HG03139 (cell line): ENCODE data around the gene SART1.
"Not testable (repeated sequence)": the region's sequence is repeated elsewhere in the genome, so short reads cannot be mapped to it uniquely, and the experiment has no call there.

Experiments used
- ATAC-seq: cut with Tn5 transposase; IDR thresholded peaks from one replicate; pipeline ENCODE4 v1.9.1; 2021; ENCODE audit not compliant: unreplicated experiment

SART1 gene

DNA sequence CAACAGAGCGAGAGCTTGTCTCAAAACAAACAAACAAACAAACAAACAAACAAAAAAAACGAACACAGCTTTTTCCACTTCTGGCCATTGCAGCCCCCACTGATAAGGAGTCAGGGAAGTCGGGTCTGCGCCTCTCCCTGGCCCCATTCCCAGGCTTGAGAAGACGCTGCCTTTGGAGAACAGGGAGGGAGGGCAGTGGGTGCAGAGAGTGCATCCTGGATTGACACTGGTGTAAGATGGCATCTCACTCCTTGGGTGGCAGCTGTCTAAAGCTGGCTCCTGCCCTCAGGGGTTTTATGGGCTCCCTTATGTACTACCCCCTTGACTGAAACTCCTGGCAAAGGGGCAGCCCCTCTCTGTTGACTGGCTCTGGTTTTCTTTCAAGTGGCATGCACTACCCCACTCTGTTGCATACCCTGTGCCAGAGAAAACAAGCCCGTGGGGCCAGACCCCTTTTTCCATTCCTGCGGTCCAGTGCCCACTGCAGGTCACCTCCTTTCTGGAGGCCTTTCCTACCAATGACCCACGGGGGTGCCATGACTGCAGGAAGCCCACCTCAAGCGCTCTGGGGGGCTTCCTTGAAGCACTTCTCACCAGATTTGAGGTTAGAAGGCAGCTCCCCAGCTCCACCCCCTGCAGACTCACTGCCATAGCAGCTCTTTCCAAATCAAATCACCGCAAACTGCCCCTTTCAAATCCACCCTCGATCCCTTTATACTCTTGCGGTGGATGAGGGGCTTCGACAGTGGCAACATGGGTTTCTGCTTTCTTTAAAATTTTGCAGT, 29.6 kb upstream of the SART1 start:
- no peak for ATAC-seq

DNA sequence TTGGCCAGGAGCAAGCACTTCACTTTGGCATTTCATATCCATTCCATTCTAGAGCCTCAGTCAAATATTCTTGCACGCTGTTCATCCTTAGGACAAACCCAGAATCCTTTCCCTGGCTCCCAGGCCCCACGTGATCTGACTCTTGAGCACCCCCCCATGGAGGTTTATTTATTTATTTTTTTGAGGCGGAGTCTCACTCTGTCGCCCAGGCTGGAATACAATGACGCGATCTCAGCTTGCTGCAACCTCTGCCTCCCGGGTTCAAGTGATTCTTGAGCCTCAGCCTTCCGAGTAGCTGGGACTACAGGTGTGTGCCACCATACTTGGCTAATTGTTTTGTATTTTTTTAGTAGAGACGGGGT, 29.0 kb upstream of the SART1 start:
- ATAC-seq = no peak

DNA sequence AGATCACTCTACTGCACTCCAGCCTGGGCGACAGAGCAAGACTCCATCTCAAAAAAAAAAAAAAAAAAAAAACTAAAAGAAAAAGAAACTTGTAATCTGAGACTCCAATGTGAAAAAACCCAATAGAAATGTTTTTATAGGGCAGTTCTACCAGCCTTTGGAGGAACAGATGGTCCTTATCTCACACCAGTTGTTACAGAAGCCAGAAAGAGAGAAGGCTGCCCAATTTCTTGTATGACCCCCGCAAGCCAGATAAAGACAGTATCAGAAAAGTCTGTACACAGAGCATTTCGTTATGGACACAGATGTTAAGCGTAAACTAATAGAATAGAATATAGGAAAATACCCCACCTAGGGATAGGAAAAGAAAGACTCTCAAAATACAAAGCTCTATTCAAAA, 27.5 kb upstream of the SART1 start:
- ATAC-seq = no peak

DNA sequence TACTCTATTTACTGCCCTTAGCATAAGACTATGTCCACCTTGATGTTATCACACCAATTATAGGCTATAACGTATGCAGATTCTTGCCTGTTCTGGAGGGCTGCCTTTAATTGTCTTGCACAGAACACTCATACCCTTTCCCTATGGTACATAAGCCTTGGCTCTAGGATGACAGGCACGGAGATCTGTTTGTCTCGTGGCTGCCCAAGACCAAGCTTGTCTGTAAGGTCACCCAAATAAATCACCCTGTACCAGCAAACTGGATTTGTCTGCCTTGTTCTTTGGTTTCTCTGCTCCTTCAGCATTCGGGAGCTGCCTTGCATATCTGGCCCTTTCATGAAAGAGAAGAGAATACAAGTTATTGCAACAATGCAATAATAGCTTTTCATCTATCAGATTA, 23.8 kb upstream of the SART1 start:
- ATAC-seq = no peak

DNA sequence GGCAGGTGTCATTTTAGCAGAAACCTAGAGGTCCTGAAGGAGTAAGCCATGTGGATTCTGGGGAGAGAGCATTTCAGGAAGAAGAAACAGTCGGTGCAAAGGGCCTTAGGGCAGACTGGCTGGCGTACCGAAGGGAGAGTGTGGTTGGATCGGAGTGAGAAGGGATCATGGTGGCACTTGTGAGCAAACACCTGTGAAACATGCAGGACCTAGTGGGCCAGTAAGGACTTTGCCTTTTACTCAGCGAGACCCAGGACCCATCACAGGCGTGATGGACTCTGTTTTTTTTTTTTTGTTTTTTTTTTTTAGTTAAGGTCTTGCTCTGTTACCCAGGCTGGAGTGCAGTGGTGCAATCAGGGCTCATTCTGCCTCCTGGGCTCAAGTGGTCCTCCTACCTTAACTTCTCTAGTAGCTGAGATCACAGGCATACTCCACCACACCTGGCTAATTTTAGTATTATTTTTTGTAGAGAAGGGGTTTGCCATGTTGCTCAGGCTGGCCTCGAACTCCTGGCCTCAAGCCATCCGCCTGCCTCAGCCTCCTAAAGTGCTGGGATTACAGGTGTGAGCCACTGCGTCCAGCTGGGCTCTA, 19.7 kb upstream of the SART1 start:
- ATAC-seq = no peak

DNA sequence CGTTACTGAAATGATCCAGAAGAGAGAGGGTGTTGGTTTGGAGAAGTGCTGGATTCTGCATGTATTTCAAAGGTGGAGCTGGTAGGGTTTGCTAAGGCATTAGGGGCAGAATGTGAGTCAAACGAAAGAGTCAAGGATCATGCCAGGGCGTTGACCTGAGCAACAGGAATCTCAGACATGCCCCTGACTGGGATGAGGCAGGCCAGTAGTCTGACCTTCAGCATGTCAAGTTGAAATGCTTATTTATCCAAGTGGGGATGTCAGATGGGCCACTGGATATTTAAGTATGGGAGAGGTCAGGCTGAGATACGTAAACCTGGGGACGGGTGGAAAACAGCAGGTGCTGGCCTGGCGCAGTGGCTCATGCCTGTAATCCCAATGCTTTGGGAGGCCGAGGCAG, 19.0 kb upstream of the SART1 start:
- no peak for ATAC-seq

DNA sequence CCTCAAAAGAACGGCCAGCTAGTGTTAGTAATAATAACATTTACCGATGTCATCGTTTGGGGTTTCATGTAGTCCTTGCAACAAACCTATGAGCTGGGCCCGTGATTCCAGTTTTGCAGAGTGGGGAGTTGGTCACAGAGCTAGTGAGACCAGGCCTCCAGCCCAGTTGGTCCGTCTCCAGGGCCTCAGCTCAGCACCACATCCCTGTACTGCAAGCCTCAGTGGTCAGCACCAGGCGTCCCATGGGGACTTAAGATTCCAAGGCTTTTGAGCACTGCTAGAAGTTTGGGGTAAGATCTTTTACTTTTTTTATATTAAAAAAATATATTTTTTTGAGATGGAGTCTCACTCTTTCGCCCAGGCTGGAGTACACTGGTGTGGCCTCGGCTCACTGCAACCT, 17.3 kb upstream of the SART1 start:
- ATAC-seq = no peak

DNA sequence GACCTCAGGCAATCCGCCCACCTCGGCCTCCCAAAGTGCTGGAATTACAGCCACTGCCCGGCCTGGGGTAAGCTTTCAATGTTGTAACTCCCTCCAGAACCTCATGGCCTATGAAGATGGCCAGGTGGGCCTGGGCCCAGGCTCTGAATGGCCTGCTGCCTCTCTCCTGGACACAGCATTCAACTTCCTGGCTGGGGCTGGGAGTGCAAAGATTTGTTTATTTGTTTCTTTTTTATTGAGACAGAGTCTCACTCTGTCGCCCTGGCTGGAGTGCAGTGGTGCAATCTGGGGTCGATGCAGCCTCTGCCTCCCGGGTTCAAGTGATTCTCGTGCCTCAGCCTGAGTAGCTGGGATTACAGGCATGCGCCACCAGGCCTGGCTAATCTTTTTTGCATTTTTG, 16.8 kb upstream of the SART1 start:
- no peak for ATAC-seq

DNA sequence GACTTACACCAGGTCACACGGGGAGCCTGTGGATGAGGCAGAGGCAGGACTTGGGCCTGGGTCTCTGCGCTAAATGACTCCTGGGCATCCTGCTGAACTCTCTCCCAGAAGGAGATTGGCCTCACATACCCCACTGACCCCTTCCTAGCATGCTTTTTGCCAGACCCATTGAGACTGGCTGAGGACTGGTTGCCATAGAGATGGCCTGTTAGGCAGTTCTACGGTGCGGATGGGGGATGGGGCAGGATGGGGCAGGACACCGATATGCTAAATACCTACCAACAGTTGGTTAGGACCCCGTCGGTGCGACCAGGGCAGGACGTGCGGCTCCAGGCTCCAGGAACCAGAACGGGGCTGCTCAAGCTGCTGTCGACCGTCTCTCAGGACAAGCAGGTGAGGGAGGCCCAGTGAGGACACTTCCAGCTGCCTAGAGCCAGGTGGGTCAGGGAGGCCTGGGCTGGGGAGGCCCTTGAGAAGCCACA, 16.1 kb upstream of the SART1 start, which contains the start of gene TSGA10IP:
Gene TSGA10IP, plus strand, starts transcription at position 51 of the 482 bp plus-strand sequence. Its CDS starts 196 bp downstream, at position 247.
- ATAC-seq = no peak

DNA sequence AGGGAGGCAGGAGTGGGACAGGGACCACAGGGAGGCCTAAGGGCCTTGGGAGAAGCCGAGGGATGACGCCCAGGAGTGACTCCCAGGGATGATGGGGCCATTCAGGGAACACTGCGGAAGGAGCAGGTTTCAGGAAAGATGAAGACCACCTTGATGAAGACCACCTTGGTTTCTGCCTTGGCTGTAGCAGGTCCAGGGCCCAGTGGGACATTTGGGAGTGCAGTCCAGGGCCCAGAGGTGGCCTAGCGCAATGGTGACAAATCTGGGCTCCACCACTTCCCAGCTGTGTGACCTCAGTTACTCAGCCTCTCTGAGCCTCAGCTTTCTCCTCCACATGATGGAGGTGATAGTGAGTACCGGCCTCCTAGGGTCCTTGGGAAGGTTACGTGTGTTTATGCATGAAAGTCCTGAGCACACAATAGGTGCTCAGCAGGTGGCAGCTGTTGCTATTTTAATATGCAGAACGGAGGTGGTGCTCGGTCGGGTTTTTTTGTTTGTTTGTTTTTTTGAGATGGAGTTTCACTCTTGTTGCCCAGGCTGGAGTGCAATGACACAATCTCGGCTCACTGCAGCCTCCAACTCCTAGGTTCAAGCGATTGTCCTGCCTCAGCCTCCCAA, 15.5 kb upstream of the SART1 start:
- no peak for ATAC-seq

DNA sequence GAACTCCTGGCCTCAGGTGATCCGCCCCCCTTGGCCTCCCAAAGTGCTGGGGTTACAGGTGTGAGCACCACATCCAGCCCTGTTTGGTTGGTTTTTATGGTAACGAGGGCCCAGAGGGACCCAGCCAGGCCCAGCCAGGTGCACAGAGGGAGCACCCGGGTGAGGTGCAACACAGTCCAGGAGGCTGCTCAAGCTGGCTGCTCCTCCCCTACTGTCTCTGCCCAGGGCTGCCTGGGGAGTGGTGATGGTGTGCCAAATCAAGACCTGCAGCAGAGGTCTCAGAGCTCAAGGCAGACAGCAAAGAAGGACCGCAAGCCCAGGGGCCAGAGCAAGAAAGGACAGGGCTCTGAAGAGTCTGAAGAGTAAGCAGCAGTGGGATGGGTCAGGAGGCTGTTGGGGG, 14.9 kb upstream of the SART1 start:
- no peak for ATAC-seq

DNA sequence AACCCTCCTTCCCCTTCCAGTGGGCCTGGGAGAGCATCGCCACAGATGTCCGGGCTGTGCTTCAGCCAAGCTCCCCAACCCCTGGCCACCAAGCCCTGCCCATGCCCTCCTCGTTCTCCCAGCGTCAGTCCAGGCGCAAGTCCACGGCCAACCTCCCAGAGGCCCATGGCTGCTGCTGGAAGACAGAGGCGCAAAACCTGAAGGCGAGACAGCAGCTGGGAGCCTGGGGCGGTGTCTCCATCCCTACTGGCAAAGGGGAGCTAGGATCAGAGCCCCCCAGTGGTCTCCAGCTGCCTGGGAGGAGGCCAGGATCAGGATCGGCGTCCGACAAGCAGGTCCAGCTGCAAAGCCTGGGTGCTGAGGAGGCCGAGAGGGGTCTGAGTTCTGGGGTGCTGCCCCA, 14.4 kb upstream of the SART1 start:
- no peak for ATAC-seq

DNA sequence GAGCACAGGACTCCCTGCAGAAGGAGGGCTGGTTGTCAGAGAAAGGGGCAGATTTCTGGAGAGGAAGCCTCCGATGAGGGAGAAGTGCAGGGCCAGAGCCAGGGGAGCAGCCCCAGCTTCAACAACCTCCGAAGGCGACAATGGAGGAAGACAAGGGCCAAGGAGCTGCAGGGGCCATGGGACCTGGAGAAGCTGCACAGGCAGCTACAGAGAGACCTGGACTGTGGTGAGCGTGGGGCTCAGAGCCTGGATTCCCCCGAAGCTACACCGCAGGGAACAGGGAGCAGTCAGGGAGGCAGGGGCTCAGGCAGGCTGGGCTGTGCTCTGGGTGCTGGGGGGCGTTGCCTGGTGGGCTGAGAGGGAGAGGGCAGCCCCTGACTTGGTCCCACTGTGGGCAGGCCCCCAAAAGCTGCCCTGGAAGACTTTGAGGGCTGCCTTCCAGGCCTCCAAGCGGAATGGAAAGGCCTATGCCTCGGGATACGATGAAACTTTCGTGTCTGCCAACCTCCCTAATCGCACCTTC, 13.9 kb upstream of the SART1 start:
- no peak for ATAC-seq

DNA sequence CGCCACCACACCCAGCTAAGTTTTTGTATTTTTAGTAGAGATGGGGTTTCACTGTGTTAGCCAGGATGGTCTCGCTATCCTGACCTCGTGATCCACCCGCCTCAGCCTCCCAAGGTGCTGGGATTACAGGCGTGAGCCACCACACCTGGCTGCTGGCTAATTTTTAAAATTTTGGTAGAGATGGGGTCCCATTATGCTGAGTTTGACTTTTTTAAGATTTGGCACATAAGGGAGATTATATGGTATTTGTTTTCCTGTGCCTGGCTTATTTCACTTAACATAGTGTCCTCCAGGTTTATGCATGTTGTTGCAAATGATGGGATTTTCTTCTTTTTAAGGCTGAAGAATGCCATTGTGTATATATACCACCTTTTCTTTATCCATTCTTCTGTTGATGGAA, 10.8 kb upstream of the SART1 start:
- ATAC-seq = not testable (repeated sequence)

DNA sequence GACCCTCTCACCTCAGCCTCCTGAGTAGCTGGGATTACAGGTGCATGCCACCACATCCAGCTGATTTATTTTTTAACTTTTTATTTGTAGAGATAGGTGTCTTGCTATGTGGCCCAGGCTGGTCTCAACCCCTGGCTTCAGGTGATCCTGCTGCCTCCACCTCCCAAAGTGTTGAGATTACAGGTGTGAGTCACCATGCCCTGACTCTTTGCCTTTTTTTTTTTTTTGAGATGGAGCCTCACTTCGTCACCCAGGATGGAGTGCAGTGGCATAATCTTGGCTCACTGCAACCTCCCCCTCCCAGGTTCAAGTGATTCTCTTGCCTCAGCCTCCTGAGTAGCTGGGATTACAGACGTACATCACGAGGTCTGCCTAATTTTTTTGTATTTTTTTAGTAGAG, 9.9 kb upstream of the SART1 start:
- ATAC-seq = not testable (repeated sequence)

DNA sequence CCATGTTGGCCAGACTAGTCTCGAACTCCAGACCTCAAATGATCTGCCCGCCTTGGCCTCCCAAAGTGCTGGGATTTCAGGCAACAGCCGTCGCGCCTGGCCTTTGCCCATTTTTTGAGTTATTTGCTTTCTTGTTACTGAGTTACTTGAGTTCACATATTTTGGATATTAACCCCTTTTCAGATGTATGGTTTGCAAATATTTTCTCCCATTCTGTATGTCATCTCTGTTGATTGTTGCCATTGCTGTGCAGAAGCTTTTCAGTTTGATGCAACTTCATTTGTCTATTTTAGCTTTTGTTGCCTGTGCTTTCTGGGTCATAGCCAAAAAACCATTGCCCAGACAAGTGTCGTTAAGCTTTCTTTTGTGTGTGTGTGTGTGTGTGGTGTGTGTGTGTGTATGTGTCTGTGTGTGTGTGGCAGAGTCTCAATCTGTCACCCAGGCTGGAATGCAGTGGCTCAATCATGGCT, 9.4 kb upstream of the SART1 start:
- ATAC-seq = no peak

DNA sequence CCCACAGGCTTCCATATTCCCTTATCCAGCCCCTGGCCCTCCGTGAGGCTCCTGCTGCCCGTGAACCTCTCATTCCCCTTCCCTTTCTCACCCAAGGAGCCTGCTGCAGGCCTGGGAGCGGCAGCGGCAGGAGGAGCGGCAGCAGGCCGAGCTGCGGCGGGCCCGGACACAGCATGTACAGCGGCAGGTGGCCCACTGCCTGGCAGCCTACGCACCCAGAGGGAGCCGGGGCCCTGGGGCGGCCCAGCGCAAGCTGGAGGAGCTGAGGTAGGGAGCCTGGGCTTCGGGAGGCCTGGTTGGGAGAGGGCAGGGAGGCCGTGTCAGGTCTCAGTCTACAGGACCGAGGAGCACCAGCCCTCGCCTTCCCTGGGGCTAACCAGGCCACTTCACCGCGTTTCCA, 8.1 kb upstream of the SART1 start:
- no peak for ATAC-seq

DNA sequence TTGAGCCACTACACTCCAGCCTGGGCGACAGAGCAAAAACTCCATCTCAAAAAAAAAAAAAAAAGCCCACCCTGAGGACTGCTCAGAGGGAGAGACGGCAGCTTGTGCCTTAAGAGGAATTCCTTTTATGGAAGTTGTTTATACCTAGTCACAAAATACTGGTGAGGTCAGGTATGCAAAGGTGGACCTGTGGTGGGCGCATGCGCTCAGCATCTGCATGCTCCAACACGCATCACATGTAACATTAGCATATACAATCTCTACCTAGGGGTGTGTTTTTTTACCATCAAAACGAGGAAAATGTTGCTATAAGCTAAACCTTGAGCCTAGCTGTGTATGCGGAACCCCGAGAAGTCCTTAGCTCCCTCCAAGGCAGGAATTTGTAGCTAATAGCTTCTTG, 6.8 kb upstream of the SART1 start:
- ATAC-seq = no peak

DNA sequence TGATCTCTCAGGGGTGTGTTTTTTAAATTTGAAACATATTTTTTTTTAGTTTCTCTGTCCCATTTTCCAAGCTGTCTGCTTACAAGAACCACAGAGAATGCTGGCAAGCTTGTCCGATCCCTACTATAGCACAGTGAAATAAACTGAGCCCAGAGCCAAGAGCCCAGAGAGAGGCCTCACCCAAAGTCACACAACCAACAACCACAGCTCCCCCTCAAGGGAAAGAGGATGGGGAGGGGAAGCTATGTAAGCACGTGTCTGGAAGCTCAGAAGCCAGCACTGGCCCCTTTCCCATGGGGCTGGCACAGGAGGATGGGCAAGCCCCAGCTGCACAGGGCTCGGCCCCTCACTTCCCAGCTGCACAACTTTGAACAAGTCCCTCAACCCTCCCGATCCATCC, 3.2 kb upstream of the SART1 start:
- no peak for ATAC-seq

DNA sequence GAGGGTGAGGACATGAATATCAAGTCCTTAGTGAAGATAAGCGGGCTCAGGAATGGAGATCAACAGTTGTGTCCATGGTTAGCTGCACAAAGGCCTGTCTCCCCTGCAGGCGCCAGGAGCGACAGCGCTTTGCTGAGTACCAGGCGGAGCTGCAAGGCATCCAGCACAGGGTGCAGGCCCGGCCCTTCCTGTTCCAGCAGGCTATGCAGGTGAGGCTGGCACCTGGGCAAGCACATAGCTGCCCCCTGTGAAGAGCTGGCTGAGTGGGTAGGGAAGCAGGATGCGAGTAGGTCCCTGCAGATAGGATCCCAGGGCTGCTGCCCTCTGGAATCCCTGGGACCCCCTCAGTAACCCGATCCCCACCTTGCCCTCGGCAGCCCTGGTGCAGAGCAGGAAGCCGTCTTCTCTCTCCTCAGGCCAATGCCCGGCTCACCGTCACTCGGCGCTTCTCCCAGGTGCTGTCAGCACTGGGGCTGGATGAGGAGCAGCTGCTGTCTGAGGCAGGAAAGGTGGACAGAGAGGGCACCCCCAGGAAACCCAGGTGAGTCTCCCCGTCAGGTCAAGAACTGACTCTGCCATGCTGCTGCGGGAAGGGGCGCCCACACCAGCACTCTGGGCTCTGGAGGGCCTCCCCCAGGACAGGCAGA, 2.6 kb upstream of the SART1 start:
- ATAC-seq = no peak

DNA sequence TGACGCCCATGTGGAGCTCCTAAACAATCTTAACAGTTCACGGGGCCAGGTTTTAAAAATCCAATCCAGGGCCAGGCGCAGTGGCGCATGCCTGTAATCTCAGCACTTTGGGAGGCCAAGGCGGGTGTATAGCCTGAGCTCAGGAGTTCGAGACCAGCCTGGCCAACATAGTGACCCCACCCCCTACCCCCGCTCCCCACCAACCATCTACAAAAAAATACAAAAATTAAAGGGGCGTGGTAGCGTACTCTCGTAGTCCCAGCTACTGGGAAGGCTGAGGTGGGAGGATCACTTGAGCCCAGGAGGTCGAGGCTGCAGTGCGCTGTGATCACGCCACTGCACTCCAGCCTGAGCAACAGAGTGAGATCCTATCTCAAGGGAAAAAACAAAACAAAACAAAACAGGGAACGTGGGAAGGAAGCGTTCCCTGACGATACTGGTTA, 689 bp upstream of the SART1 start:
- ATAC-seq = no peak
